CD4-positive, alpha-beta T cell (primary cell): ENCODE data around the gene S100A14. TPM values are rescaled to one million over a fixed set of nuclear protein-coding genes. Genes with fewer than 3 reads are reported as not detected.
A peak's percentile ranks its signal among the peaks of the same experiment; 100 is the strongest.

ENCODE experiments used
- ATAC-seq: fragments of 200-7000 bp; cut with Tn5 transposase; one replicate; pipeline ENCODE4 v1.10.0; 2022; ENCODE audit warnings: mild to moderate bottlenecking; ENCODE audit not compliant: poor library complexity
- CTCF ChIA-PET: fragments of 350-600 bp; sonication (Branson Sonifier 250); formaldehyde crosslinking; loops from one replicate; lab custom pipeline; 2021; ENCODE audit warnings: antibody characterized with exemption, inconsistent platforms; lab: Charles Lee
- POLR2A ChIA-PET: fragments of 350-600 bp; sonication (Branson Sonifier 250); formaldehyde crosslinking; loops from one replicate; lab custom pipeline; 2021; ENCODE audit warnings: antibody characterized with exemption, inconsistent platforms; lab: Charles Lee
- DNase-seq, 14 experiments: peaks; one replicate each; pipeline ENCODE4 v3.0.0-alpha.2; 2013 to 2020; ENCODE audit warnings: mixed read lengths in 2 of 14
- H3K27ac ChIP-seq, 2 donors: one replicate each; pipeline versions ENCODE4 v1.5.1 to v1.7.0; 2013; ENCODE audit warnings: low read length in 2 of 2, low read depth in 1 of 2, mild to moderate bottlenecking in 1 of 2
- H3K27me3 ChIP-seq, 2 experiments: 1 replicate in 1 of 2; 2 replicates in 1 of 2; pipeline versions ENCODE4 v1.6.1 to v1.7.0; 2013; ENCODE audit warnings: low read length in 2 of 2, control low read depth in 1 of 2, mild to moderate bottlenecking in 1 of 2, moderate library complexity in 1 of 2; ENCODE audit not compliant: insufficient read depth in 2 of 2, control insufficient read depth in 1 of 2
- H3K36me3 ChIP-seq: one replicate; pipeline ENCODE4 v1.6.1; 2013; ENCODE audit warnings: low read length, control low read depth; ENCODE audit not compliant: insufficient read depth
- H3K4me1 ChIP-seq: one replicate; pipeline ENCODE4 v1.6.1; 2013; ENCODE audit warnings: low read length, control low read depth; ENCODE audit not compliant: insufficient read depth
- H3K4me3 ChIP-seq: one replicate; pipeline ENCODE4 v1.5.1; 2013; ENCODE audit warnings: mild to moderate bottlenecking, low read length, moderate library complexity
- H3K9me3 ChIP-seq, 2 experiments: 1 replicate in 1 of 2; 2 replicates in 1 of 2; pipeline versions ENCODE4 v1.6.1 to v1.7.0; 2013; ENCODE audit warnings: low read length in 2 of 2, mild to moderate bottlenecking in 2 of 2, control low read depth in 1 of 2, moderate library complexity in 1 of 2; ENCODE audit not compliant: control insufficient read depth in 1 of 2, insufficient read depth in 1 of 2
- H3K27ac Mint-ChIP-seq: one replicate; pipeline ENCODE4 v1.8.0; 2020; ENCODE audit warnings: mixed read lengths
- H3K27me3 Mint-ChIP-seq: one replicate; pipeline ENCODE4 v1.8.0; 2021; ENCODE audit warnings: mixed read lengths
- H3K36me3 Mint-ChIP-seq: one replicate; pipeline ENCODE4 v1.8.0; 2021; ENCODE audit warnings: low read depth, mixed read lengths
- H3K4me1 Mint-ChIP-seq: one replicate; pipeline ENCODE4 v1.8.0; 2021; ENCODE audit warnings: low read depth, mixed read lengths
- H3K4me3 Mint-ChIP-seq: one replicate; pipeline ENCODE4 v1.8.0; 2020; ENCODE audit warnings: mild to moderate bottlenecking, mixed read lengths
- H3K9me3 Mint-ChIP-seq: one replicate; pipeline ENCODE4 v1.8.0; 2020; ENCODE audit warnings: mixed read lengths
- intact Hi-C, 2 experiments: fragments of 100-400 bp; cut with DNase I in 1 of 2; cut with micrococcal nuclease in 1 of 2; formaldehyde crosslinking; loops; one replicate each; pipeline versions ENCODE4 v1.15.1 to v1.9.0; 2023 to 2025; cut with DNase I, micrococcal nuclease
- total RNA-seq, 174 experiments: library from RNA in 2 of 174; stranded (reverse) in 2 of 174; gene quantifications; one replicate each; pipeline ENCODE4 v1.2.3 and lab custom pipeline; 2021 to 2026
- TF ChIP-seq, protein P1 (sequence below): fragments of 200-600 bp; IDR thresholded peaks from one replicate; pipeline ENCODE4 v1.8.0; 2022; ENCODE audit warnings: antibody characterized with exemption, mild to moderate bottlenecking

S100A14 gene
- total RNA-seq, 2 experiments from 2014 or later = not detected

DNA sequence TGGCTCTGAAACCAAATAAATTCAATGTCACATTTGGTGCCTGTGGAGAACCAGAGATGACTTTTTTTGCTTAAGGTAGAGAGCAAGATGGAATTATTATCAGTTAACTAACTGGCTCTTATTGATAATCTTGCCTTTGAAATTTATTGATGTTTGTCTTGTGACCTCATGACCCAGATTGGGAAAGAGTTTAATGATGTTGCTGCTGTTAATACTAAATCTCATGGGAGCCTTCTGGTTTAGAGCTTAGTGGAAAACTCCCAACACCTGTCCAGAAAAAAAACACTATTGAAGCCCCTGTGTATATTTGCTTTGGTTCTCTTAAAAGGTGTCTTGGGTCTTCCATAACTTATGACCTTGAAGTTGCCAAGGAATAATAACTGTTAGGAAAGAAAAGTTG, 27.7 kb upstream of the S100A14 start:
- intact Hi-C loops = no loop called here
- TF ChIP-seq, protein P1, sequence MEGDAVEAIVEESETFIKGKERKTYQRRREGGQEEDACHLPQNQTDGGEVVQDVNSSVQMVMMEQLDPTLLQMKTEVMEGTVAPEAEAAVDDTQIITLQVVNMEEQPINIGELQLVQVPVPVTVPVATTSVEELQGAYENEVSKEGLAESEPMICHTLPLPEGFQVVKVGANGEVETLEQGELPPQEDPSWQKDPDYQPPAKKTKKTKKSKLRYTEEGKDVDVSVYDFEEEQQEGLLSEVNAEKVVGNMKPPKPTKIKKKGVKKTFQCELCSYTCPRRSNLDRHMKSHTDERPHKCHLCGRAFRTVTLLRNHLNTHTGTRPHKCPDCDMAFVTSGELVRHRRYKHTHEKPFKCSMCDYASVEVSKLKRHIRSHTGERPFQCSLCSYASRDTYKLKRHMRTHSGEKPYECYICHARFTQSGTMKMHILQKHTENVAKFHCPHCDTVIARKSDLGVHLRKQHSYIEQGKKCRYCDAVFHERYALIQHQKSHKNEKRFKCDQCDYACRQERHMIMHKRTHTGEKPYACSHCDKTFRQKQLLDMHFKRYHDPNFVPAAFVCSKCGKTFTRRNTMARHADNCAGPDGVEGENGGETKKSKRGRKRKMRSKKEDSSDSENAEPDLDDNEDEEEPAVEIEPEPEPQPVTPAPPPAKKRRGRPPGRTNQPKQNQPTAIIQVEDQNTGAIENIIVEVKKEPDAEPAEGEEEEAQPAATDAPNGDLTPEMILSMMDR = no peak
- ATAC-seq (no peak), DNase-seq (no peak)
- Mint-ChIP-seq H3K4me3 (no peak overlapping the region), H3K27ac (peak overlapping the region; percentile 25), H3K9me3 (no peaks in the 10 kb centered on the region), H3K27me3 (no peaks in the 10 kb centered on the region), H3K4me1 (peaks cover 73% of the 10 kb centered on the region), H3K36me3 (peaks cover 84% of the 10 kb centered on the region)
- no peak overlapping the region for H3K4me3 ChIP-seq
- no peaks in the 10 kb centered on the region for H3K9me3 ChIP-seq
- CTCF ChIA-PET = interaction anchor here (0.9 kb wide), 1 partner anchor 8 kb away, joined by 3 read pairs; no protein-coding TSS in a partner anchor
- H3K27ac ChIP-seq = no peak overlapping the region
- POLR2A ChIA-PET = interaction anchor here (1.0 to 8.3 kb wide), 2 partner anchors 9 to 15 kb away, joined by 5 to 89 read pairs; partner anchors contain the start of genes CHTOP and SNAPIN
- H3K27me3 ChIP-seq = no peaks in the 10 kb centered on the region
- H3K36me3 ChIP-seq = peaks cover 85% of the 10 kb centered on the region
- peaks cover 34% of the 10 kb centered on the region for H3K4me1 ChIP-seq

DNA sequence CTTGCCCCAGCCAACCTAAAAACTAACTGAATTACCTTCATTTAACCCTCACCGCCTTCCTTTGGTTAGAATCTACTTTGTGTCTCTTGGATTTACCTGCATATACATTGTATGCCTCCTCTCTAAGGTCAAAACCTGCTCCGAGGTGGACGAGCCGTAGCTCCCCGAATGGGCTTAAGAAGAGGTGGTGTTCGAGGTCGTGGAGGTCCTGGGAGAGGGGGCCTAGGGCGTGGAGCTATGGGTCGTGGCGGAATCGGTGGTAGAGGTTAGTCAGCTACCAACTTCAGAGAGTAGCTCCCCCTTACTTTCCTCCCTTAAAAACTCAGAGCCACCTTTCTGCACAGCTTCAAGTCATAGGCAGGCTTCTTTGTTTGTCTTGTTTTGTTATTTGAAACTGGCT, 27.0 kb upstream of the S100A14 start:
- intact Hi-C loops = no loop called here
- Mint-ChIP-seq H3K27me3 (no peaks in the 10 kb centered on the region), H3K4me3 (no peak overlapping the region), H3K36me3 (peaks cover 92% of the 10 kb centered on the region), H3K27ac (peak overlapping the region; percentile 25), H3K4me1 (peaks cover 77% of the 10 kb centered on the region), H3K9me3 (no peaks in the 10 kb centered on the region)
- ATAC-seq (no peak), DNase-seq (no peak)
- peaks cover 91% of the 10 kb centered on the region for H3K36me3 ChIP-seq
- H3K4me3 ChIP-seq = no peak overlapping the region
- POLR2A ChIA-PET = interaction anchor here (1.0 to 8.3 kb wide), 3 partner anchors 8 to 107 kb away, joined by 4 to 89 read pairs (median 5); partner anchors contain the start of genes CHTOP, S100A6 and SNAPIN
- CTCF ChIA-PET = interaction anchor here (0.9 kb wide), 1 partner anchor 9 kb away, joined by 3 read pairs; no protein-coding TSS in a partner anchor
- peaks cover 30% of the 10 kb centered on the region for H3K4me1 ChIP-seq
- no peaks in the 10 kb centered on the region for H3K27me3 ChIP-seq
- TF ChIP-seq, protein P1 = no peak
- no peak overlapping the region for H3K27ac ChIP-seq
- H3K9me3 ChIP-seq = no peaks in the 10 kb centered on the region

DNA sequence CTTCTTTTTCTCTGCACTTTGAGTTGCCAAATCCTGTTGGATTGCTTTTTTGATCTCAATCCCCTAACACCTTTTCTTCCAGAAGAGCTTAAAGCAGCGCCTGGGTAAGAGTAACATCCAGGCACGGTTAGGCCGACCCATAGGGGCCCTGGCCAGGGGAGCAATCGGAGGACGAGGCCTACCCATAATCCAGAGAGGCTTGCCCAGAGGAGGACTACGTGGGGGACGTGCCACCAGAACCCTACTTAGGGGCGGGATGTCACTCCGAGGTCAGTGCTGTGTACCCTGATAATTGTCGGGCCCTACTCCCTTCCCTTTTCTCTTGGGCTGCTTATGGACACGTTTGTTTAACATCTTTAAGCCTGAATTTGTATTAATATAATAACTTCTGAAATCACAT, 26.0 kb upstream of the S100A14 start:
- no peaks in the 10 kb centered on the region for H3K27me3 Mint-ChIP-seq
- H3K9me3 Mint-ChIP-seq = no peaks in the 10 kb centered on the region
- TF ChIP-seq, protein P1 = no peak
- H3K36me3 Mint-ChIP-seq = peaks cover 98% of the 10 kb centered on the region
- CTCF ChIA-PET = no interaction called here
- intact Hi-C loops = no loop called here
- peaks cover 98% of the 10 kb centered on the region for H3K36me3 ChIP-seq
- no peaks in the 10 kb centered on the region for H3K27me3 ChIP-seq
- POLR2A ChIA-PET = interaction anchor here (1.3 to 8.3 kb wide), 2 partner anchors 8 to 106 kb away, joined by 4 to 89 read pairs; partner anchors contain the start of genes CHTOP and S100A6
- DNase-seq (no peak), ATAC-seq (no peak)
- peaks cover 30% of the 10 kb centered on the region for H3K4me1 ChIP-seq
- peaks cover 75% of the 10 kb centered on the region for H3K4me1 Mint-ChIP-seq
- H3K4me3 Mint-ChIP-seq = no peak overlapping the region
- H3K27ac Mint-ChIP-seq = peak overlapping the region; percentile 25
- H3K9me3 ChIP-seq = no peaks in the 10 kb centered on the region
- no peak overlapping the region for H3K27ac ChIP-seq
- no peak overlapping the region for H3K4me3 ChIP-seq
